ENCODE measurements around the gene LCN2. TPM values are rescaled to one million over a fixed set of nuclear protein-coding genes. Genes with fewer than 3 reads are reported as not detected.
A peak's percentile ranks its signal among the peaks of the same experiment; 100 is the strongest.
"Not testable (repeated sequence)": the region's sequence is repeated elsewhere in the genome, so short reads cannot be mapped to it uniquely, and the experiment has no call there.

LCN2 gene
- total RNA-seq, 4 donors from 2014 or later: 36.2 to 931 (median 809) TPM

DNA sequence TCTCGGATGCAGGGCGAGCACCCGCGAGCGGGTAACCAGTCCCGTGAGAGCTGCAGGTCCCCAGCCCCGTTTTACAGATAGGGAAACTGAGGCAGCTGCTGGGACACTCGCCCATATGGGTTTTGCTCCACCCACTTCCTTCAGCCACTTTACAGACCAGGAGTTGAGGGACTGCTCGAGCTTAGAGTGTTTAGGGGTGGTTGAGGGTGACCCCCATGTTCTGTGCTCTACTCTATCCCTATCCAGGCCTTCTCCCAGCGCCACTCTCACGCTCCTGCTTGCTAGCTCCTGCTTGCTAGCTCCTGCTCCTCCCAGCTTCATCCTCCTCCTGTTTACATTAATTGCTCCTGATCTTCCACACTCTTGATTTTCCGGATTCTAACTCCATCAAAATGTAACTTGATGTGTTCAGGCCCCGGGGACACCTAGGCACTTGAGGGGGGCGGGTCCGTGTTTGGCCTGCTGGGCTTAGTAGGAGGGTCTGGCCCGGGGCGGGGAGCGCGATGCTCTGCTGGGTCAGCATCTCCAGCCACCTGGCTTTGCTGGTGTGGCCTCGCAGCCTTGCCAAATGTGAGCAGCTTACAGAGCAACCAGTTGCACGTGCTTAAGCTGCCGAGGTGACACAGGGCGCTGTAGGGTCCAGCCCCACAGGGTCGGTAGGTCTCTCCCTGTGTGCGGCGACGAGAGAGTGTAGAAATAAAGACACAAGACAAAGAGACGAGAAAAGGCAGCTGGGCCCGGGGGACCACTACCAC is 20.2 kb upstream of the LCN2 start:
- H3K9me3 ChIP-seq: no peaks in the 10 kb centered on the region
- TF ChIP-seq POLR2A (IDR thresholded peaks at IDR 0.05): no peak
- peaks cover 25 to 47% (median 27%) of the 10 kb centered on the region in 3 donors for H3K4me1 ChIP-seq
- peak overlapping the region; percentile 88 to 99 (median 97) for H3K27ac ChIP-seq
- no peak for DNase-seq
- 42 to 54% methylated on average over 4 to 25 of the region's 29 CpGs for WGBS, 2 donors
- H3K27me3 ChIP-seq: peaks cover 0 to 8% (median 0%) of the 10 kb centered on the region in 4 donors
- H3K4me3 ChIP-seq: peak overlapping the region; percentile 82 to 99 (median 92)
- H3K36me3 ChIP-seq: peaks cover 0 to 8% (median 8%) of the 10 kb centered on the region in 3 donors
- intact Hi-C loops (cut with DNase I): no loop called here

- H3K36me3 ChIP-seq; H3K27ac ChIP-seq; H3K27me3 ChIP-seq; intact Hi-C loops (cut with DNase I); DNase-seq; H3K9me3 ChIP-seq; H3K4me3 ChIP-seq: not testable (repeated sequence)
- H3K4me1 ChIP-seq: peaks cover 24 to 38% (median 25%) of the 10 kb centered on the region in 3 donors
- 22 to 57% methylated on average over 5 to 10 of the region's 12 CpGs for WGBS, 2 donors
- peak in 5 of 6 experiments; percentile 12 to 43 (median 33) for TF ChIP-seq CTCF (IDR thresholded peaks at IDR 0.05)
Observed at GRCh38 chr9:128129976-128130590, 19.2 kb upstream of the LCN2 start.

DNA sequence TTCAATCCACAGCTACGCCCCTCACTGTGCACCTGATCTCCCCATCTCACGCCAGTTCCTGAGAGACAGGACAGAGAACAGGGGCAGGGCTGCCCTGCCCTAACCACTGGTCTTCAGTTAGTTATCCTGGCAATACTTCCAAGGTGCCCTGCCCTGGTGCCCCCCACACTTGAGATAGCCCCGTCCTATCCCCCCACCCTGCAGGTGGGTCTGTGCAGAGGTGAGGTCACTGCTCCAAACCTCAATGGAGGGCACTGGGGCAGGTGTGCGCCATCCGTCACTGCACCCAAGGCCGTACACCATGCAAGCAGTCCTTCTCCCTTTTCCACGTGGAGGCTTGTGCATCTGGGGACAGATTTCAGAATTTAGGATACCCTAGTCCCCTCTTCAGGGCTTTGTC is 18.6 kb upstream of the LCN2 start:
- H3K4me3 ChIP-seq; H3K36me3 ChIP-seq; H3K27me3 ChIP-seq; H3K9me3 ChIP-seq; H3K27ac ChIP-seq; DNase-seq; intact Hi-C loops (cut with DNase I): not testable (repeated sequence)
- H3K4me1 ChIP-seq: peaks cover 18 to 32% (median 21%) of the 10 kb centered on the region in 3 donors
- 40 to 50% methylated on average over 2 to 3 of the region's 7 CpGs for WGBS, 2 donors

DNA sequence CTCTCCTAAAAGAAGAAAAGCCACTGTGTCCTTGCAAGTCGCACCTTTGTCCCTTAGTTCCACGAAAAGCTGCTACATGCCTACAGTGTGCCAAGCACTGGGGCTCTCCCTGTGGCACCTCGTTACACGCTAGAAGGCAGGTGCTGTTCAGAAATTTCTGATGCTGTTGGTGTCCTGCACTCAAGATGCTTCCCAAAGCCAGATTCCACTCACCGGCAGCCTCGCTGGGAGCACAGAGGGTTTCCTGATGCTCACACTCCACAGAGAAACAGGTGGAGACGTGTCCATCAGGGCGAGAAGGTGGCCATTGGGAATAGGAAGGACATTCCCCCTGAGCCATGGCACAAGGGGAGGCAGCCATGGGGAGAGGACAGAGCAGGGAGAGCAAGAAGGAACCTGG is 17.9 kb upstream of the LCN2 start:
- peaks cover 11 to 25% (median 14%) of the 10 kb centered on the region in 3 donors for H3K4me1 ChIP-seq
- H3K27me3 ChIP-seq; H3K36me3 ChIP-seq; H3K27ac ChIP-seq; intact Hi-C loops (cut with DNase I); H3K9me3 ChIP-seq; DNase-seq; H3K4me3 ChIP-seq: not testable (repeated sequence)
- 29 to 75% methylated on average over 1 to 5 of the region's 8 CpGs for WGBS, 2 donors

DNA sequence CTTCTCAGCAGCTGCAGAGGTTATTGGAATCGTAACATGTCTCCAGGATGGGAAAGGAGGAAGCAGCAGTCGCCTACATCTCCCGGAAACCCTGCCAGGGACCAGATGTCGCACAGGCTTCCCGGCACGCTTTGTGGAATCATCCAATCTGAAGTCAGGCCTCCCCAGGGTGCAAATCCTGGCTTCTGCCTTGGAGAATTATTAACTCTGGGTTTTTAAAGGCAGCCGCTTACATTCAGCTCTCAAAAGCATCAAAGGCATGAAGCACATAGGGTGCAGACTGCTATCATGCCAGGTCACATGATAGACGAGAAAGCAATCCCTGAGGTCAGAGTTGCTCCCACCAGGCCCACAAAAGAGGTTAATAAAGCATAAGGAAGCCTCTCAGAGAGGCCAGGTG is 17.1 kb upstream of the LCN2 start:
- H3K36me3 ChIP-seq; H3K27me3 ChIP-seq; H3K4me3 ChIP-seq; intact Hi-C loops (cut with DNase I); H3K27ac ChIP-seq; H3K9me3 ChIP-seq; DNase-seq: not testable (repeated sequence)
- WGBS, 2 donors: 30 to 56% methylated on average over 3 to 4 of the region's 8 CpGs
- H3K4me1 ChIP-seq: peaks cover 7 to 17% (median 9%) of the 10 kb centered on the region in 3 donors

GRCh38 chr9:128135561-128135960 is 13.7 kb upstream of the LCN2 start:
- 59% methylated on average over 5 to 6 of the region's 8 CpGs for WGBS, 2 donors
- H3K27ac ChIP-seq; intact Hi-C loops (cut with DNase I); H3K9me3 ChIP-seq; H3K4me3 ChIP-seq; H3K27me3 ChIP-seq; H3K36me3 ChIP-seq; DNase-seq; H3K4me1 ChIP-seq: not testable (repeated sequence)

DNA sequence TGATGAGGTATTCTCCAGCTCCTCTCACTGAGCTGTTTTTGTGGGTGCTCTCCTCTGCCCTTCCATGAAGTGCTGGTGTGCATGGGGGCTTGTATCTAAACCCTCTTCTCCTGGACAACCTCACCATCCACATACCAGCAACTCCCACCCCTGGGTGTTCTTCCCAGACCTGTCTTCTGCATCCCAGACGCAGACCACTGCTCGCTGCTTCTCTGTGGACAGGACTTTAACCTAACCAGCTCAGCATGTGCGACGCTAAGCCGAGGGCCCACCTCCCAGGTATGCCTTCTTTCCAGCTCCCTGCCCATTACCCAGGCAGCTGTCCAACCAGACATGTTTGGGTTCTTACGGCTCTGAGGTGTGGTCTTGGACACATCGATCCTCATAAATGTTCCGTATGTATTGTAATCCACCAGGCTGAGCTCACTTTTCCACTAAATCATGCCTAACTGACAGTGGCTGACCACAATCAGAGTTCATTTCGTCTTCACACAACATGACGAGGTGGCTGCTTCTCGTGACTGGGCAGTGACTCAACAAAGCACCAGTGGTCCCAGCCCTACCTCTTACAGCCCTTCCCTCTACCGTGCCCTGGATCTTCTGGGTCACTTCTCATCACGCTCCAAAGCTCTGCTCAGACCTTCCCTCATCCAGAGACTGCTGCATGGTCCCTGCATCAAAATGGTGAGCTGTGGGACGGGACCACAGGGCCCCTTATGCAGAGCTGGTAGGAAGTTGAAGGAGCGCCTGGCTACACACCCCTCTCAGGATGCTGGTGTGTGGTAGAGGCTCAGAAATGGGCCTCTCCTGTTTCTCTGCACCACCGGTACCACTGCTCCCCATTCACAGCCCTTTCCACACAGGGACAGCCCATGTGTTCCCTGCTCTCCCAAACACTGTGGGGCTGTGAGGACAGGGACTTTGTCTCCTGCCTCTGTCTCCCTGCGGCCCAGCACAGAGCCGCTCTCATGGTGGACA is 12.1 kb upstream of the LCN2 start:
- H3K9me3 ChIP-seq: no peaks in the 10 kb centered on the region
- no peak for TF ChIP-seq POLR2A (IDR thresholded peaks at IDR 0.05)
- TF ChIP-seq CTCF (IDR thresholded peaks at IDR 0.05): no peak
- H3K4me3 ChIP-seq: no peak overlapping the region
- DNase-seq: no peak
- 76 to 83% methylated on average over 13 to 14 of the region's 18 CpGs for WGBS, 2 donors
- H3K4me1 ChIP-seq: no peaks in the 10 kb centered on the region
- intact Hi-C loops (cut with DNase I): no loop called here
- no peaks in the 10 kb centered on the region for H3K36me3 ChIP-seq
- no peaks in the 10 kb centered on the region for H3K27me3 ChIP-seq
- peak overlapping the region in 1 of 4 donors; percentile 28 for H3K27ac ChIP-seq
